Stromal cell of bone marrow (primary cell): ENCODE data around the gene TFRC.
"Not testable (repeated sequence)": the region's sequence is repeated elsewhere in the genome, so short reads cannot be mapped to it uniquely, and the experiment has no call there.

Experiments used
- DNase-seq: peaks from one replicate; pipeline ENCODE4 v3.0.0-alpha.2; 2012; ENCODE audit warnings: low read depth

The TFRC gene

DNA sequence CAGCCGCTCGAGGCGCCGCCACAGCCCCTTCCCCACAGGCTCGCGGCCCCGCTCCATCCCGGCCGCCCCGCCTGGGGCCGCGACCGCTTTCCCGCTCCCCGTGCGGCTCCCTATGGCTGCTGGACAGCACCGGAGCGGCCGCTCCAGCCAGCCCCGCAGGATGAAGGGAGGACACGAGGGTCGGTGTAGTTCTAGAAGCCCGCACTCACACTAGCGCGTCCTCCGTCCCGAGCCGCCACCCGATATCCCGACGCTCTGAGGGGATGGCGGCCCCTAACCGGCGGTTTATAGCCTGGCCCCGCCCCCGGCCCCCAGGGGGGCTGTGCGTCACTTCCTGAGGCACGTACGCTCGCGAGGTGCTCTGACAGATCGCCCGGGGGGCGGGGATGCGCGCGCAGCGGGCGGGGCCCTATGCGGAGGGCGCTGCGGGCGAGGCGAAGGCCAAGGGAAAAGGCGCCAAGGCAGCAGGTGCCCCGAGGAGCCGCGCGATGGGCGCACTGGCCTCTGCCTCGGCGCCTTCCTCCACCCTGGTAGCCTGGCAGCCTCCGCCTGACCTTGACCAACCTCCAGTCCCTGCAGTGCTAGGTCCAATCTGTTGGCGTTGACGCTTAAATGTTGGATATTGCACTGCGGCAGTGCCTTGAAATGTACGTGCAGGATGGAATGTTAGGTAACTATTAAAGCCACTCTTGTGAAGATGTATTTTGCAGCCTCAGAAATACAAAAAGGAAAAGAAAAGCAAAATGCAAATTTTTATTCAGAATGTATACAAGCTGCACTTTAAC is at the start of gene TFRC:
TSS of gene TFRC (minus strand) at position 257 of the 785 bp plus-strand sequence. CDS start 4,991 bp downstream, outside the sequence.
- DNase-seq = peak; percentile 76

DNA sequence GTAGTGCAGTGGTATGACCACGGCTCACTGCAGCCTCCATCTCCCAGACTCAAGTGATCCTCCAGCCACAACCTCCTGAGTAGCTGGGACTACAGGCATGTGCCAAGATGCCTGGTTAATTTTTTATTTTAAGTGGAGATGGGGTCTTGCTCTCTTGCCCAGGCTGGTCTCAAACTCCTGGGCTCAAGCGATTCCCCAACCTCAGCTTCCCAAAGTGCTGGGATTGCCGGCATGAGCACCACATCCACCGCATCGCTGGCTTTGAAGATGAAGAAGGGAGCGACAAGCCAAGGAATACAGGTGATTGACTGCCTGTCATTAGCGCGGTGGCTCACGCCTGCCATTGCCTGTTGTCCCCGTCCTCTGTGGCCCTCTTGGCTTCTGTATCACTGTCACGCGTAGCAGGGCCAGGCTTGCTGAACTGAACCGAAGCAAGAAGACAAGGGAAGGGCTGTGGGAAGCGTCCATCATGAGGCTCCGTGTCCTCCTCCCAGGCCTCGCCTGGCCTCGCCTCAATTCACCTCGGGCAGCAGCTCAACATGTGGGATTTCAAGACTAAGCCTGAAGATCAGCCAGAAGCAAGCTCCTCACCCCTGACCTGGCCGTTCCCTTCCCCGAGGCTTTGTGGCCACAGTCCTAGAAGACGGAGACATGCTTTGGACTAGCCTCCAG is 46.4 kb upstream of the TFRC start:
- no peak for DNase-seq

DNA sequence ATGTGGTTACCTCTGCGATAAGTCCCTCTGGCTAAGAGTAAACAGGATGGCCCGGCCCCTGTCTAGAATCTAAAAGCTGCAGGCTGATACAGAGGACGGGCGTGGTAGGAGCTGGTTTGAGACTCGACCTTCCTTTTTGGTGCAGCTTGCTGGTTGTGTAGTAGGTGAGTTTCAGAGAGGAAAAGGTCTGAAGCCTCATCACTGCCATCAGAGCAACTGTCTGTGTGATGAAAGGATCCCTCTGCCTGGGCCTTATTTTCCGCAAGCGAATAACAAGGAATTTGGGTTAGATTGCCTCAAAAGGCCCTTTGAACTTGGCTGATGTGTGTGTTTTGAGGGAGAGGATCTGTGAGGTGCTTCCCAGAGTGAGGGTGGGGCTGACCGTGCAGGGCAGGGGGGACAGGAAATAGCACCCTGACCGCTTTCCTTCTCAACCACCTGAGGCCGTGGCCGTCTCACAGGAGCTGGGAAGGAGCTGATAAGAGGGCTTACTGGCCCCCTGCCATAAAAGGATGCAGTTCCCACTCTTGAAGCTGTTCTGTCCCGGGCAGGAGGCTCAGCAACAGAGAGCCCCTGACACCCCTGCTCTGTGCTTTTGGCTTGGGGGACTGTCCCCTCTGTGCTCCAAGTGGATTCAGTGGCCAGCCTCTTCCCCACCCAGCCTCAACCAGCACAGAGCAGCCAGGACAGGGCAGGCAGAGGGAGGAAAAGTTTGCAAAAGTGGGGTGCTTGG is 45.6 kb upstream of the TFRC start:
- no peak for DNase-seq

DNA sequence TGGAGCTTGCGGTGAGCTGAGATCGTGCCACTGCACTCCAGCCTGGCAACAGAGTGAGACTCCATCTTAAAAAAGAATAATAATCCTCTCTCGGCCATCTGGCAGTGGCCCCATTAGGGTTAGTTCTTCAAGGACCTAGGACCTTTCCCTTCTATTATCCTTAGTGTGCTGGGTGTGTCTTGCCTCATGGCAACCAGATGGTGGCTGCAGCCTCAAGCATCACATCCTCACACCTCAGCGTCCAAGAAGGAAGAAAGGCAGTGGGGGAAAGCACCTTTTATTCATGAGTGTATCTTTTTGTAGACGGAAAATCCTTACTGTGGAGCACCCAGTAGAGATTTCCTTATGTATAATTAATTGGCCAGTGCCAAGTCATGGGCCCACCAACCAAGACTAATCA is 42.7 kb upstream of the TFRC start:
- DNase-seq = no peak

DNA sequence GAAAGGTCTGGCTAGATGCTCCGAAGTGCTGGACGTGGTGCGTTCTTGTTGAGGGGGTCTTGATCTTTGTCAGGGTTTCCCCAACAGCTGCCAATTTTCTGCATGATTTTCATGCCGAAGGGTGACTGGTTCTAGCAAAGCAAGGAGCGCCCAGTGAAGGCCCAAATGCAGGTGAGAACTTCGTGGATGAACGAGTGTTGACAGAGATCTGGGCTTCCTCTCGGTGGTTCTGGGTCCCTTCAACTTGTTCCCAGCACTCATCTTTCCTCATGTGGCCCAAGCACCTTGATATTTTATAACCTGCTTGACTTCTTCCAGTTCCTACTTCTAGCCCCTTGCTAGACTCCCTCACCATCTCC is 40.8 kb upstream of the TFRC start:
- no peak for DNase-seq

DNA sequence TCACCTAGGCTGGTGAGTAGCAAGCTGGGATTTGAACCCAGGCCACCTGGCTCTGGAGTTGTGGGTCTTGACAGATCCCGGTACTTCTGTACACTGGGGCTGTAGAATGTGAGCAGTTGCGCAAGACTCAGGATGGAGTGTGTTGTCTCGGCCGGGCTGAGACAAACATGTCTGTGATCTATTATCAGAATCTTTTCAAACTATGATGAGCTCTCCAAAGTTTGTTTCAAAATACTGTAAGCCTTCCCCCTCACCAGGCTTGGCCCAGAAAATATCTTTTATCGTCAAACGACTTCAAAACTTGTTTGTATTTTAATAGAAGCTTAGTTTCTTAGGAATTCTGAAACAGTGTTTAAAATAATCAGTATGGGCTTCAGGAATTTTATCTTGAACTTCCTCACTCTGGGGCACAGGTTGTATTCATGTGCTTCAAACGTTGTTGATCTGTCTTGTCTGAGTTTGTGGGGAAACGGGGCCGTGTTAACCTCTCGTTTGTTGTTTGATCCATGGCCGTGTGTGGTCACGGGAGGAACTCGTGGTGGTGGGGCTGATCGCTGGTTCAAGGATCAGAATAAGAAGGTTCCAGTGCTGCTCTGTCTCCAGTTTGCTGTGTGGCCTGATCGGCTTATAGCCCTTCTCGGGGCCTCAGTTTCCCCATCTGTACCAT is 40.3 kb upstream of the TFRC start:
- DNase-seq = no peak

DNA sequence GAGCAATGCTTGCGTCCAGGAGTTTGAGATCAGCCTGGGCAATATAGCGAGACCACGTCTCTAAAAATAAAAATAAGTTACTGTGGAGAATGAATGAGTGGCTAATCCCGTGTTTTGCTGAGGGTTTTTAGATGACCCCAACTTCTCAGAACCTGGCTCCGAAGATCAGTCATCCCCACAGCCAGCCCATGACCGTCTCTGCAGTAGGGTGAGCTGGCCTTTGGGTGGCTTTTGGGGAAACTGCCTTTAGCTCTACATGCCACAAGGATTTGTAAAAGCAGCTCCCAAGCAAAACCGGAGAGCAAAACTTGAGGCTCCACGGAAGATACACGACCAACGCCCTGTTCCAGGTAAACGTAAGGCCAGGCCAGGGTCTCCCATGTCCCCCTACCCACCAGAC is 39.2 kb upstream of the TFRC start:
- DNase-seq = no peak

DNA sequence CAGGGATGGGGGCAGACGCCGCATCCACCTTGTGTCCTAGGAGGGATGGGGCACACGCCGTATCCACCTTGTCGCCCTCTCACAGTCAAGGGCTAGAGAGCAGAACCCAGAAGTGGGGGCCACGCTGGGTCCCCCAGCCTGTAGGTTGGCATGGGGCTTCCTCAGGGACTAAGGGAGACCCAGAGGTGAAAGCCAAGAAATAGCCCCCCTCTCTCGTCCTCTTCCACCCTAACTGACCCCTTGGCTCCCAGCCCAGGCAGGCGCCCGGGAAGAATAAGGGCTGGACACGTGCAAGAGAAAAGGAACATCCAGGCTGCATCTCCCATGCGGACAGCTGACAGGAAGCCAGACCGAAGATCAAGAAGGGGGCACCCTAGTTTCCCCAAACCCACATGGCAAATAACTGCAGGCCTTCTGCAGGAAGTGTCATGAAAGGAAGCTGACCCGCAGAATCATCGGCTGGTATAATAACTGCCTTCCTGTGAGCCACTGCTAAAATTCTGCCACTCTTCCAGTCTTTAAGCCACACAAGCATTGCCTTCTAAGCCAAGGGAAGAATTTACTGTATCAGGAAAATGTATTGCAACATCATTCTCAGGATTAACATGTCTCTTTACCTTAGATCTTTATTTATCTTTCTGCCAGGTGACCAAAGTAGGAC is 38.5 kb upstream of the TFRC start:
- no peak for DNase-seq

DNA sequence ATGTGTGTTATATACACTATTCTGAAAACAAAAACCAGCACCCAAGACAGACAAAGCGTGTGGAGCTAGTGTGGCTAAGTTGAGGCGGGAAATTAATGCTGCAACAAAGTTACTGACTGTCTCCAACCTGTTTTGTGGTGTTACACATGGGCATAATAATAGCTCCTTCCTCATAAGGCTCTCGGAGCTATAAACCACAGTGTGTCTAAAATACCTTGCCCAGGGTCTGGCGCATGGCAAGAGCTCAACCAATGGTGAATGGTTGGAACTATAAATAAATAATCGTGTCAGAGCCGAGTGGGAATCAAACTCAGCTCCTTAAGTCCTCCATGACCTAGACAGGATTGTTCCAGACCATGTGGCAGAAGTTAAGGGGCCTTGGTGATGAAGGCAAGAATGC is 35.9 kb upstream of the TFRC start:
- DNase-seq = no peak

DNA sequence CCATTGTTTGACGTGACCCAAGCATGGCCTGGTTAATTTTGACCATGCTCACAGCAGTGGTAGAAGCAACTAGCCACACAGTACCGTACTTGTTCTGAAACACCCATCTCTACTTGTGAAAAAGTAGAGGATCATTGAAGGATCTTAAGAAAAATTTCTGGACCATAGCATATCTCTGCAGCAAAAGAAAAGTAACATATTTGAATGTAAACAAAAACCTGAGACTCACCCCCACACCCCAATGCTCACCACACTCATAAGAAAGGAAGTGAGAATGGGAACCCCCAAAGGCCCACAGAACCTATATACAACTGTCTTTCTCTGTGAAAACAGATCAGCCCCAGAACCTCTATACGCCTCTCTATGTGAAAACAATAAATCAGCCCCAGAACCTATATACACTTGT is 33.8 kb upstream of the TFRC start:
- DNase-seq = no peak

DNA sequence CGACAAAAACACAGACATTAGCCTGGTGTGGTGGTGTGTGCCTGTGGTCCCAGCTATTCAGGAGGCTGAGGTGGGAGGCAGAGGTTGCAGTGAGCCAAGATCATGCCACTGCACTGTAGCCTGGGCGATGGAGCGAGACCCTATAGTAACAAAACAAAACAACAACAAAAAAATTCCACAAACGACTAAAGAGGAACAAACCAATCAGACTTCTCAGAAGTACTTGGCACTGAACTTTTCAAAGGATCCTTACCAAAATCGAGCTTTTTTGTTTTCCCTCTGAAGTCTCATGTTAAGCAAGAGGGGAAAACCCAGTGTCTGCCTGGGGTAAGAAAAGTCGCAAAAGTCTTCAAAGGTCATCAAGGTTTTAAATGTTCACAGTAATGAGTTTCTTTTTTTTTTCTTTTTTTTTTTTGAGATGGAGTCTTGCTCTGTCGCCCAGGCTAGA is 30.1 kb upstream of the TFRC start:
- no peak for DNase-seq

DNA sequence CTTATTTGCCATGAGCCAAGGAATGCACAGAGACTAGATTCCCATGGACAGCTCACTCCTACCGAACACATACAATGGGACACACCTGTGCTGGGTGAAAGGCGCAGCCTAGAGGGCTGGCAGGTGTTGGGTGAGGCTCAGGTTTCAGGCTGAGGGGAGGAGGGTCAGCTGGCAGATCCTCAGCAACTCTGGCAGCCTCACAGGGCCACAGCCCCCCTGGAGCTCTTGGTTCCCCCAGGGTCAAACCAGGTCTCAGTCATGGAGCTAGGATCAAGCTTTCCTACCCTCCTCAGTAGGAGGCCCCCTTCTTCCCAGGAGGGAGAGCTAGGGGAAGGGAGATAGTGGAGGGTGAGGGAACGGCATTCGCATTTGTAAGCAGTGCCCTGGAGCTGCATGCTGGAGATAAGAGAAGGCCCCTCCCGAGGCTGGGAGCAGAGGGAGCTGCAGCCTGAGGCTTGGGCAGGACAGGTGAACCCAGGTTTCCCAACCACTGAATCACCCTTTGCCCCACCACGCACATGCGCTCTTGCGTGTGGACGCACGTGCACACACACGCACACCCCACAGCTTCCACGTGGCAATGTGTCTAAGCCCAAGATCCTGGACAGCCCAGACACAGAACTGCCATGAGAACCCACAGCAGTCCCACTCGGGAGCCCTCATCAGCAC is 26.3 kb upstream of the TFRC start:
- no peak for DNase-seq

DNA sequence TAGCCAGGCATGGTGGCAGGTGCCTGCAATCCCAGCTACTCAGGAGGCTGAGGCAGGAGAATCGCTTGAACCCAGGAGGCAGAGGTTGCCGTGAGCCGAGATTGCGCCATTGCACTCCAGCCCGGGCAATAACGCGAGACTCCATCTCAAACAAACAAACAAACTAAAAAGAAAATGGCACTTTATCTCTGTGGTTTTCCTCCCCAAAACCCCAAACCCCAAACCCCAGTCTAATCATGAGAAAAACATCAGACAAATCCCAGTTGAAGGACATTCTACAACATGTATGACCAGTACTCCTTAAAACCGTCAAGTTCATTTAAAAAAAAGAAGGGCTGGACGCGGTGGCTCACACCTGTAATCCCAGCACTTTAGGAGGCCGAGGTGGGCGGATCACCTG is 22.8 kb upstream of the TFRC start:
- not testable (repeated sequence) for DNase-seq

DNA sequence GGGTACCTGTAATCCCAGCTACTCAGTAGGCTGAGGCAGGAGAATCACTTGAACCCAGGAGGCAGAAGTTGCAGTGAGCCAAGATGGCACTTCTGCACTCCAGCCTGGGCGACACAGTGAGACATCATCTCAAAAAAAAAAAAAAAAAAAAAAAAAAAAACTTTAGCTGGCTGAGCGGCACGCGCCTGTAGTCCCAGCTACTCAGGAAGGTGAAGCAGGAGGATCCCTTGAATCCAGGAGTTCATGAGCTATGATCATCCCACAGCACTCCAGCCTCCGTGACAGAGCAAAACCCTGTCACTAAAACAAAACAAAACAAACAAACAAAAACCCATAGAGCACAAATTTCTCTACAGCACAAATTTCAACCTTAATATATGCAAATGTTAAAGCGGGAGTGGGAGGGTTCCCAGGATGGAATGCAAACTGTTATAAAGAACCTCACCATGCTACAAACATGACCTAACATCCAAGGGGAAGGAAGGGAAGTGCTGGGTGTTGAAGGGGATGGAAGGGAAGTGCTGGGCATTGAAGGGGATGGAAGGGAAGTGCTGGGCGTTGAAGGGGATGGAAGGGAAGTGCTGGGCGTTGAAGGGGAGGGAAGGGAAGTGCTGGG is 16.6 kb upstream of the TFRC start:
- not testable (repeated sequence) for DNase-seq

DNA sequence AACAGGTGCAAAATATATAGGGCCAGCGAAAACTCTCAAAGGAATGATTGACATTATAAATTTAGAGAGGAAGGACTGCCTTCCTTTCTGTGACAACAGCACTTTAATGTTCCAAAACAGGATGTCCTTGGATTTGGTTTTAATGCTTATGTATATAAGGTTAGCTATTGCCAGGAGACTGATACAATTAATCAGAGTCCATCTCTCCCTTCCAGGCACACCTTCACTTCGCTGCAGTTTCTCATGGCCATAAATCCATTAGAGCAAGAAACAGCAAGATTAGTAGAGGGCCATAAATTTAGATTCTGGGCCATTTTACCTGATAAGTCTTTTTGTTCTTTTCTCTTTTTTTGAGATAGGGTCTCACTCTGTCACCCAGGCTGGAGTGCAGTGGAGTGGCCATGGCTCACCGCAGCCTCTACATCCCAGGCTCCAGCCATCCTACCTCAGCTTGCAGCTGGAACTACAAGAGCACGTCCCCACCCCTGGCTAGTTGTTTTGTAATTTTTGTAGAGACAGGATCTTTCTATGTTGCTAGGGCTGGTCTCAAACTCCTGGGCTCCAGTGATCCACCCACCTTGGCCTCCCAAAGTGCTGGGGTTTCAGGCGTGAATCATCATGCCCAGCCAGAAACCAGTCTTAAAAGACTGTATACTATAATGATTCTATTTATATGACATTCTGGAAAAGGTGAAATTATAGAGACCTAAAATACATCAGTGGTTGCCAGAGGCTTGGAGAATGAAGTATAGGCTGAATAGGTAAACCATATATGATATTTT is 15.7 kb upstream of the TFRC start:
- DNase-seq = no peak

DNA sequence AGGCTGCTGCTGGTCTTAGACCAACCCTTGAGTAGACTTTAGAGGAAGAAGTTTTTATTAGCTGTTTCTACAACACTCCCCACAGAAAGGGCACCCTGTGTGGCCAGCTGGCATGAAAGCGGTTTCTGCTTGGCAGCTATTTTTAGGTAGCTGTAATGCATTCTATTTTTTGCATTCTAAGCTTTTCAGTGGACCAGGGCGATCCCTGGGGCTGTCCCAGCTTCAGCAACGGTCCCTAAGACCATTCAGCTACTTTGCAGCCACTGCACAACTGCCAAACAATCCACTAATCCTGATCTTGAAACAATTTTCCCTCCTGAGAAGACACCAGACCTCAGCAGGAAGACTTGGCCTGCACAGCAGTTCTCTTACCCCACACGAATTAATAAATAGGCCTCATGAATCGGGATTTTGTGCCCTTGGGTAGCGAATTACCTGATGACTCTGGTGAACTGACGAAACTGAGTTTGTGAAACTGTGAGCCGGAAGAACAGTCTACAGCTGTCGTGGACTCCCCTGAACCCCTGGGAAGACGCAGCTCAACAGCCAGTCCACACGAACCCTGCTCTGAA is 14.6 kb upstream of the TFRC start:
- no peak for DNase-seq

DNA sequence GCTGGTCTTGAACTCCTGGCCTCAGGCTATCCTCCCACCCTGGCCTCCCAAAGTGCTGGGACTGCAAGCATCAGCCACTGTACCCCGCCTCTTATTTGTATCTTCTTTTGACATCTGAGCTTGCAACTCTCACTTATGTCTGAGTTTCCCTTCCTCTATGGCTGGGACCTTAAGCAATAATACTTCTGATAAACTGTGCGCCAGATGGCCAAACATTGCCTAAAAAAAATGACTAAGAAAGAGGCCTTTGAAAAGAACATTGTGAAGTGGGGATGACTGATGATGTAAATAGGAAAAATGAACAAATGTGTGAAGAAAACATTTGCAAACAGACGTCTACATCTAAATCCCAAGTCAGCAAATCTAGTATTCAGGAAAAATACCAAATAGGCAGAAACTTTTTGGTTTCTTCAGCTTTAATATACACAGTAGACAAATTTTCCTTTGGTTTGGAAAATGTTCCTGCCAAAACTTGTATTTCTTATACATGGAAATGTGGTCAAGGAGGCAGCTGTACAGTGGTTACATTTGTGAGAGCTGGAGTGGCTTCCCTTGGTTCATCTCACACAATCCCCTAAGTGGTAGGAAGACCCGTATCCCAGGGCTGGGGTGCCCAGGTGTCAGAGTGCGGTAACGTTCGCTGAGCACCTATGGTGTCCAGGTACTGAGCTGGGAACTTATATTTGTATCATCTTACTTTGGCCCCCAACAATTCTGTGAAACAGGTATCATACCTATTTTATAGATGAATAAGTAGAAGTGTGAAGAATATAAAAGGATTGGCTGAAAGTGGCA is 11.6 kb upstream of the TFRC start:
- DNase-seq = no peak

DNA sequence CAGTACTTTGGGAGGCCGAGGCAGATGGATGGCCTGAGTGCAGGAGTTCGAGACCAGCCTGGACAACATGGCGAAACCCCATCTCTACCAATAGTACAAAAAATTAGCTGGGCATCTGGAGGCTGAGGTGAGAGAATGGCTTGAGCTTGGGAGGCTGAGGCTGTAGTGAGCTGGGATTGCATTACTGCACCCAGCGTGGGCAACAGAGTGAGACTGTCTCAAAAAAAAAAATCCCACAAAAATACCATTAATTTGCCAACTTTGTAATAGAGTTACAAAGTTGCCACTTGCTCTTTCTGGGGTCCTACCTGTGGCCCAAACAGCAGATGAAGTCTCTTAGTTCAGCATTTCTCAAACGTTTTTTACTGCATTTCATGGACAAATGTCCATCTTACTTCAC is 6.0 kb upstream of the TFRC start:
- DNase-seq = no peak

DNA sequence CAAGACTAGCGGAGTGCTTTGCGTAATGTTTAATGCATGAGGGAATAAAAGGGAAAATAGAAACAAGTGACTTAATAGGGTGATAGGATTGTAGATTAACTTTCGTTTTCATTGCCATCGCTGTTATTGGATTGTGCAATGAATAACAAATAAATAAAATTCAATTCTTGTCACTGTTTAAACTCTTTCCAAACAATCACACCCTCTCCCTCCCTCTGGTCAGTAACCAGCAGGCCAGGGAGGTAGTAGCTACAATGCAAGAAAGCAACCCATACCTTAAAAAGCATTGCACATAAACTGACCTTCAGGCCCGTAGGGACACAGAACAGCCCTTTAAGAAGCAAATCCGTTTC is 705 bp upstream of the TFRC start:
- DNase-seq = no peak
